ENCODE results near the gene ZACN.

Gene ZACN

DNA sequence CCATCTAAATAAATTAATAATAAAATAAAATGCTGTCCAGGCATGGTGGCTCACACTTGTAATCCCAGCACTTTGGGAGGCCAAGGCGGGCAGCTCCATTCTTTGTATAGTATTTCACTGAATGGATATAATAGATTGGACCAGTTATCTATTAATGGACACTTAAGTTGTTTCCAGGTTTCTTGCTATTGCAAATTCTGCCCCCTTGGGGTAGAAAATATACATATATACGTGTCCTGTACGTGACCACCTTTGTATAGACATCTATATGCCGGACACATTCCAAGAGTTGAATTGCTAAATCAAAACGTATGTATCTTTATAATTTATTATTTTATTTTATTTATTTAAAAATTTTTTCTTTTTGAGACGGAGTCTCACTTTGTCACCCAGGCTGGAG lies 28.5 kb downstream of the ZACN start:
- no peak overlapping the region for H3K4me3 ChIP-seq (ENCODE audit: low read depth, low read length)
- peak; percentile 35 for DNase-seq (ENCODE audit: low read depth)
- TF ChIP-seq, protein P1, sequence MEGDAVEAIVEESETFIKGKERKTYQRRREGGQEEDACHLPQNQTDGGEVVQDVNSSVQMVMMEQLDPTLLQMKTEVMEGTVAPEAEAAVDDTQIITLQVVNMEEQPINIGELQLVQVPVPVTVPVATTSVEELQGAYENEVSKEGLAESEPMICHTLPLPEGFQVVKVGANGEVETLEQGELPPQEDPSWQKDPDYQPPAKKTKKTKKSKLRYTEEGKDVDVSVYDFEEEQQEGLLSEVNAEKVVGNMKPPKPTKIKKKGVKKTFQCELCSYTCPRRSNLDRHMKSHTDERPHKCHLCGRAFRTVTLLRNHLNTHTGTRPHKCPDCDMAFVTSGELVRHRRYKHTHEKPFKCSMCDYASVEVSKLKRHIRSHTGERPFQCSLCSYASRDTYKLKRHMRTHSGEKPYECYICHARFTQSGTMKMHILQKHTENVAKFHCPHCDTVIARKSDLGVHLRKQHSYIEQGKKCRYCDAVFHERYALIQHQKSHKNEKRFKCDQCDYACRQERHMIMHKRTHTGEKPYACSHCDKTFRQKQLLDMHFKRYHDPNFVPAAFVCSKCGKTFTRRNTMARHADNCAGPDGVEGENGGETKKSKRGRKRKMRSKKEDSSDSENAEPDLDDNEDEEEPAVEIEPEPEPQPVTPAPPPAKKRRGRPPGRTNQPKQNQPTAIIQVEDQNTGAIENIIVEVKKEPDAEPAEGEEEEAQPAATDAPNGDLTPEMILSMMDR (IDR thresholded peaks at IDR 0.05; ENCODE audit: insufficient read depth, low read depth, low read length, missing control alignments) = no peak

DNA sequence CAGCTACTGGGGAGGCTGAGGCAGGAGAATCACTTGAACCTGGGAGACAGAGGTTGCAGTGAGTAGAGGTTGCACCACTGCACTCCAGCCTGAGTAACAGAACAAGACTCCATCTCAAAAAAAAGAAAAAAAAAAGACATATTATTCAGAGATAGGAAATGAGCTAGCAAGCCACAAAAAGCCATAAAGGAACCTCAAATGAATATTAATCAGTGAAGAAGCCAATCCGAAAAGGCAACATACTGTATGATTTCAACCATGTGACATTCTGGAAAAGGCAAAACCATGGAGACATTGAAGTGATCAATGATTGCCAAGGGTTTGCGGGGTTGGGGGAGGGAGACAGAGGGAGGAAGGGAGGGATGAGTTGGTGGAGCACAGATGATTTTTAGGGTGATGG lies 33.0 kb downstream of the ZACN start:
- DNase-seq (ENCODE audit: low read depth) = no peak
- TF ChIP-seq, protein P1 (IDR thresholded peaks at IDR 0.05; ENCODE audit: insufficient read depth, low read depth, low read length, missing control alignments) = no peak
- no peak overlapping the region for H3K4me3 ChIP-seq (ENCODE audit: low read depth, low read length)

DNA sequence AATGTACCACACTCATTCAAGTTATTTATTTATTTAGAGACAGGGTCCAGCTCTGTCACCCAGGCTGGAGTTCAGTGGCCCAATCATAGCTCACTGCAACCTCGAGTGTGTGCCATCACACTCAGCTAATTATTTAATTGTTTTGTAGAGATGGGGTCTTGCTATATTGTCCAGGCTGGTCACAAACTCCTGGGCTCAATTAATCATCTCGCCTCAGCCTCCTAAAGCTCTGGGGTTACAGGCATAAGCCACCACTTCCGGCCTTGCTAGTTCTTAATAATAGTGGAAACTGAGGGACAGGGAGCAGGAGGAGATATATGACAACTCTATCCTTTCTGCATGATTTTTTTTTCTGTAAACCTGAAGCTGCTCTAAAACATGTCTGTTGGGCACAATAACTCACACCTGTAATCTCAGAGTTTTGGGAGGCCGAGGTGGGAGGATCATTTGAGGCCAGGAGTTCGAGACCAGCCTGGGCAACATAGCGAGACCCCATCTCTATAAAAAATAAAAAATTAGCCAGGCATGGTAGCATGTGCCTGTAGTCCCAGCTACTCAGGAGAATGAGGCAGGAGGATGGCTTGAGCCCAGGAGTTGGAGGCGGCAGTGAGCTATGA lies 36.3 kb downstream of the ZACN start:
- no peak for DNase-seq (ENCODE audit: low read depth)
- TF ChIP-seq, protein P1 (IDR thresholded peaks at IDR 0.05; ENCODE audit: insufficient read depth, low read depth, low read length, missing control alignments) = no peak
- no peak overlapping the region for H3K4me3 ChIP-seq (ENCODE audit: low read depth, low read length)

DNA sequence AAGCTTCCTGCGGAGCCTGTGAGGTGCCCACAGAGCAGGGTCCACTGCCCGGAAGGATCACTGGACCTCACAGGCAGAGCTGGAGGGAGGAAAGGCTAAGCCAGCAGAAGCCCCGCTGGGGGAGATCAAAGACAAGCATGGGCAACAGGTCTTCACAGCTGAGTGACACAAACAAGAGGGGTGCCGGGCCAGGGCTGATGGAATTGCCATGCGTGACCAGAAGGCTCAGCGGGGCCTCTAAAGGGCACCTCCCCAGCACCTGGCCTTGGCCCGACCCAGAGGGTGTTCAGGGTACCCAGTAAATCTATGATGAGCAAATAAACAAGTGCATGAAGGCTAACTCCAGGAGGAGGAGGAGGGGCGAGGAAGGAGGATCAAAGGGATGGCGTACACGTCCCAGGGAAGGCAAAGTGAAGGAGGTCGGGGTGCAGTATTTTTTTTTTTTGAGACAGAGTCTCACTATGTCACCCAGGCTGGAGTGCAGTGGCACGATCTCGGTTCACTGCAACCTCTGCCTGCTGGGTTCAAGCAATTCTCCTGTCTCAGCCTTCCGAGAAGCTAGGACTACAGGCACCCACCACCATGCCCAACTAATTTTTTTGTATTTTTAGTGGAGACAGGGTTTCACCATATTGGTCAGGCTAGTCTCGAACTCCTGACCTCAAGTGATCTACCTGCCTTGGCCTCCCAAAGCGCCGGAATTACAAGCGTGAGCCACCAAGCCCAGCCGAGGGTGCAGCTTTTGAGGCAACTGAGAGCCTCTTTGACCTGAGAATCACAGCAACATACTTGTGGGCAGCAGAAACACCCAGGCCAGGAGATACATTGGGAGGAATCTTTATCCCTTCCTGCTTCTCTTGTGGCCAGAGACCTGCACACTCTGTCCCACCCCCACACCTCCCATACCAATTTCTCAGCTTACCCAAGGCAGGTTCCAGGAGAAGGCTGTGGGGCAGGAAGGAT lies 40.7 kb downstream of the ZACN start:
- TF ChIP-seq, protein P1 (IDR thresholded peaks at IDR 0.05; ENCODE audit: insufficient read depth, low read depth, low read length, missing control alignments) = no peak
- no peak for DNase-seq (ENCODE audit: low read depth)
- H3K4me3 ChIP-seq (ENCODE audit: low read depth, low read length) = no peak overlapping the region

DNA sequence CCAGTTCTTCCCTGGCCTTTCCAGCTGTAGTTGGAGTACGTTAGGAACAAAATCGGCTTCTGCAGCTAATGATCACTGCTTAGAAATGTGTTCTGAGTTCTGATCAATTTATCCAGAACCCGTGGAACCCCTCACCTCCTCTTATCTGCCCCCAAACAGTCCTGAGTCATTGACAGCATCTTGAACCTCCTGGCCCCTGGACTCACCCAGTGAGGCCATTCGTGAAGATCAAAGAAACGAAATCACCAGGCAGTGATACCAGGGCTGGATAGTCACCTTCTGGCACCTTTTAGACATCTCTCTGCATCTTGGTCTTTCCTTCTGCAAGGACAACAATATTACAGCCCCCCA lies 41.7 kb downstream of the ZACN start:
- no peak for DNase-seq (ENCODE audit: low read depth)
- TF ChIP-seq, protein P1 (IDR thresholded peaks at IDR 0.05; ENCODE audit: insufficient read depth, low read depth, low read length, missing control alignments) = no peak

DNA sequence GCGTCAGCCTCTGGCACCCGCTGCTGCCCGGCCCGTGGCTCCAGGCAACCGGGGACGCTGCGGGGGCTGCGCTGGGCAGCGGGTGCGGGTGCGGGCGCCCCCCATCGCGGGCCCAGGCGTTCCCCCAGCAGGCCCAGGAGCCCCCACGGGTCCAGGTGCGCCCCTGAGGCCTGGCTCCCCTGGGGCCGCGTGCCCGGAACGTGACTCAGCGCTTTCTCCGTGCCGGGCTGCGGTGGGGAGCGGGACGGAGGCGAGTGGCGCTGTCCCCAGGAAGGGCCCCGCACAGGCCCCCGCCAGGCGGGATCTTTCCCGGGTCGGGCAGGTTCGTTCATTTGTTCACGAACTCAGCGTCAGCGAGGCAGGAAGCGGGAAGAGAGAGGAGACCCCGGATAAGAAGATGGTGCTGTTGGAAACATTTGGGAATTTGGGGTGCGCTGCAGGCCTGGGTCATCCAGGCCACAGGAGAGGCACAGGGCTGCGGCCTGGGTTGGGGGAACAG lies 43.0 kb downstream of the ZACN start:
- no peak for DNase-seq (ENCODE audit: low read depth)
- peak overlapping the region; percentile 37; the same call in 1 of the 2 replicates for H3K4me3 ChIP-seq (ENCODE audit: low read depth, low read length)
- TF ChIP-seq, protein P1 (IDR thresholded peaks at IDR 0.05; ENCODE audit: insufficient read depth, low read depth, low read length, missing control alignments) = no peak

More for the DNA sequence above, 41.7 kb downstream of the ZACN start:
- no peak overlapping the region for H3K4me3 ChIP-seq (ENCODE audit: low read depth, low read length)

All from GM12865 (cell line).